Lower leg skin (tissue), 3 donors: ENCODE data around the gene GRK6.

Source experiments
- POLR2A ChIP-seq, 2 donors: fragments of 450-650 bp; IDR thresholded peaks; one replicate each; pipeline ENCODE4 v1.6.1; 2016 to 2017; ENCODE audit warnings: antibody characterized with exemption in 2 of 2, mild to moderate bottlenecking in 1 of 2, moderate library complexity in 1 of 2
- TF ChIP-seq, protein P1 (sequence below), 3 donors: fragments of 450-650 bp; IDR thresholded peaks; one replicate each; pipeline ENCODE4 v1.5.1; 2016; ENCODE audit warnings: antibody characterized with exemption in 3 of 3, mild to moderate bottlenecking in 3 of 3, moderate library complexity in 2 of 3

DNA sequence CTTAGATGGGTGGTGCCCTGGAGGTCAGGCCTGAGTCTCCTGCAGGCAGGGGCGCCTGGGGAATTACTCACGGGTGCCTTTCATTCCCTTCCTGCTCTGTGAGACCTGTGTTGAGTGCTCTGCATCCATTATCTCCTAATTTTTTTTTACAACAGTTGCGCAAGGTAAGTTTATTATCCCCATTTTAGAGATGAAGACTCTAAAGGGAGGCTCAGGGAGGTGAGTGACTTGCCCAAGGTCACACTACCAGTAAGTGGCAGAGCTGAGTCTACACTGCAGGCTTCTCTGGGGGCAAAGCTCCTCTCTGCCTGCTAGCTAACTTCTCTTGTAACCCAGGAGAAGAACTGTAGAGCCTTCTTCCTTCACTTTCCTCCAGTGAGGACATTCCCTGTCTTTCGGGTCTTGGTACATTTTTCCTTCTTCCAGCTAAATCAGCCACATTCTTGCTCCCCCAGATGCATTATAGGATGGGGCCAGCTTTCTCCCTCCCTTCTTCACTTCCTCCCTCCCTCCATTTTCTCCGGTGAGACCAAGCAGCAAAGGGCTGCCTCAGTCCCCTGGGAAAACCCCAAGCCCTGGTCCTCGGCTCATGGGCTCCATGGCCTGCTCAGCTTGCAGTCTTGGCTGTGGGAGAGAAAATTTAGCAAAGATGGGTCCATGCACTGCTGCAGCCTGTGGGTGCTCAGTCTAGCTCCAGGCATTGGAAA lies 21.9 kb downstream of the GRK6 start:
- no peak for TF ChIP-seq POLR2A (IDR thresholded peaks at IDR 0.05)
- TF ChIP-seq, protein P1, sequence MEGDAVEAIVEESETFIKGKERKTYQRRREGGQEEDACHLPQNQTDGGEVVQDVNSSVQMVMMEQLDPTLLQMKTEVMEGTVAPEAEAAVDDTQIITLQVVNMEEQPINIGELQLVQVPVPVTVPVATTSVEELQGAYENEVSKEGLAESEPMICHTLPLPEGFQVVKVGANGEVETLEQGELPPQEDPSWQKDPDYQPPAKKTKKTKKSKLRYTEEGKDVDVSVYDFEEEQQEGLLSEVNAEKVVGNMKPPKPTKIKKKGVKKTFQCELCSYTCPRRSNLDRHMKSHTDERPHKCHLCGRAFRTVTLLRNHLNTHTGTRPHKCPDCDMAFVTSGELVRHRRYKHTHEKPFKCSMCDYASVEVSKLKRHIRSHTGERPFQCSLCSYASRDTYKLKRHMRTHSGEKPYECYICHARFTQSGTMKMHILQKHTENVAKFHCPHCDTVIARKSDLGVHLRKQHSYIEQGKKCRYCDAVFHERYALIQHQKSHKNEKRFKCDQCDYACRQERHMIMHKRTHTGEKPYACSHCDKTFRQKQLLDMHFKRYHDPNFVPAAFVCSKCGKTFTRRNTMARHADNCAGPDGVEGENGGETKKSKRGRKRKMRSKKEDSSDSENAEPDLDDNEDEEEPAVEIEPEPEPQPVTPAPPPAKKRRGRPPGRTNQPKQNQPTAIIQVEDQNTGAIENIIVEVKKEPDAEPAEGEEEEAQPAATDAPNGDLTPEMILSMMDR (IDR thresholded peaks at IDR 0.05) = no peak
